Cardiac septum (tissue), 1 donor: ENCODE results near the gene PPARA. TPM values are rescaled to one million over a fixed set of nuclear protein-coding genes. Genes with fewer than 3 reads are reported as not detected.
"Not testable (repeated sequence)": the region's sequence is repeated elsewhere in the genome, so short reads cannot be mapped to it uniquely, and the experiment has no call there.

ENCODE experiments used
- DNase-seq: peaks from one replicate; pipeline ENCODE4 v3.0.0-alpha.2; 2020; ENCODE audit warnings: low spot score
- intact Hi-C: fragments of 100-400 bp; cut with DNase I; formaldehyde crosslinking; loops from one replicate; pipeline ENCODE4 v1.14.0; 2022
- total RNA-seq: library from RNA; stranded (reverse); fragmentation: NEBNext Ultra II Directional; extraction: Animal tissue kit (Norgen Biotek cat#: 25700); gene quantifications from one replicate; pipeline ENCODE4 v1.2.1, GENCODE V29; 2021
- donor health status: DM: no; HTN: no; CAD: no.

PPARA gene
- total RNA-seq, 1 donor from 2014 or later = 78.8 TPM

DNA sequence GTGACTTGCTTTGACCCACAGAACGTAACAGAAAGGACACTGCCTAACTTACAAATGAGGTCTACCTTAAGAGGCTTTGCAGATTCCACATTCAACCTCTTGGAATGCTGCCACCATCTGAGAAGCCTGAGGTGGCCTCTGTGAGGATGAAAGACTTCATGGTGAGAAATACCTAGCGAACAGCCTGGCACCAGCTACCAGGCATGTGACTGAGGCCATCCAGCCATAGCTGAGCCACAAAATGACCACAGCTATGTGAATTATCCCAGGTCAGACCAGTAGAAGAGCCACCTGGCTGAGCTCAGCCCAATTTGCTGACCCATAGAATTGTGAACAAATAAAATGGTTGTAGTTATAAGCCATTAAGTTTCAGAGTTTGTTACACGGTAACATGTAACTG, 37.5 kb downstream of the PPARA start:
- intact Hi-C loops = no loop called here
- no peak for DNase-seq

- DNase-seq = no peak
- intact Hi-C loops = no loop called here
These were observed 42.1 kb downstream of the PPARA start for GRCh38 chr22:46192210-46192993.

DNA sequence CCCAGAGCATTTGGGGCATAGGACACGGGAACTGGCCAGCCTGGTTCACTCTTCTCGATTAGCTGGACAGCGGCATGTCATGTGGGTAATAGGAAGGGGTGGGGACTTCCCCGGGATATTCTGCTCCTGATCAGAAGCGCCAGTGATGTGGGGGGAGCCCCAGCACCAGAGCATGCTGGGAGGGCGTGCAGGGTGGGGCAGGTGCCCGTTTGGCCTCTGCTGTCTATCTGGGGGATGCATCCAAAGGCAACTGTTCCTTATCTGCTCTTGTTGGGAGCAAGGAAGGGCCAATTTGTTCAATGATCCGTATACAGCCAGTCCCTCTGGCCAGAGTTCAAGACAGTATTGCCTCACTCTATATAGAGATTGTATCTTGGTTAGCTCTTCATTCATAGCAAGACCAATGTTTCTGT, 43.6 kb downstream of the PPARA start:
- no peak for DNase-seq
- intact Hi-C loops = no loop called here

DNA sequence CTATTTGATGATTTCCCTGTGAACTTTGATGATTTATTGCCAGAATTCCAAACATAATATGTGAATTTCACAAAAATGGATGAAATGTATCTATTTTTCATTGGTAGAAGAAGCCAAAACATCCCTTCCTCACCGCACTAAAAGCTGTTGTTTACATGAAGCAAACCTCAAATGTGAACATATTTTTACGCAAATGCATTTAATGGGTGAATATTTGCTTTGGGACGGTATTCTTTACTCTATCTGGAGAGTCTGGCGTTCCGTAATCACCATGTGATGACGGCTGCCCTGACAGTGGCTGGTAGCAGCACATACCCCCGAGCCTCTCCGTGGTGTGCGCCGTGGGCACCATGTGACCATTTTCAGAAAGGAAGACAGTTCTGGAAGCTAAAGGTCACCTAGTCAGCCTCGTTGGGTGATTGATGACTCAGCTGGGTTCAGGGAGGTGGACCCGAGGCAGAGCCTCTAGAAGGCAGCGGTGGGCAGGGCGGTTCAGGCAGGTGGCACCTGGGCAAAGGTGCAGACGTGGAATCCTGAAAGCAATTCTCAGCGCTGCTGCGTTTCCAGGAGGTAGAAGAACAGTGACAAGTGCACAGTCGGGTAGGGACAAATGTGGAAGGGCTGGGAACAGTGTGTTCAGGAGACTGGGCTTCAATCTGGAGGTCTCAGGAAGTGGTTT, 45.3 kb downstream of the PPARA start:
- intact Hi-C loops = no loop called here

GRCh38 chr22:46196278-46196677, 46.0 kb downstream of the PPARA start:
- intact Hi-C loops = no loop called here
- no peak for DNase-seq

More for the DNA sequence above, 45.3 kb downstream of the PPARA start:
- no peak for DNase-seq

GRCh38 chr22:46198274-46198673, 47.9 kb downstream of the PPARA start:
- intact Hi-C loops = no loop called here
- no peak for DNase-seq

- intact Hi-C loops, DNase-seq: not testable (repeated sequence)
These were observed 48.5 kb downstream of the PPARA start for GRCh38 chr22:46198806-46199205.

DNA sequence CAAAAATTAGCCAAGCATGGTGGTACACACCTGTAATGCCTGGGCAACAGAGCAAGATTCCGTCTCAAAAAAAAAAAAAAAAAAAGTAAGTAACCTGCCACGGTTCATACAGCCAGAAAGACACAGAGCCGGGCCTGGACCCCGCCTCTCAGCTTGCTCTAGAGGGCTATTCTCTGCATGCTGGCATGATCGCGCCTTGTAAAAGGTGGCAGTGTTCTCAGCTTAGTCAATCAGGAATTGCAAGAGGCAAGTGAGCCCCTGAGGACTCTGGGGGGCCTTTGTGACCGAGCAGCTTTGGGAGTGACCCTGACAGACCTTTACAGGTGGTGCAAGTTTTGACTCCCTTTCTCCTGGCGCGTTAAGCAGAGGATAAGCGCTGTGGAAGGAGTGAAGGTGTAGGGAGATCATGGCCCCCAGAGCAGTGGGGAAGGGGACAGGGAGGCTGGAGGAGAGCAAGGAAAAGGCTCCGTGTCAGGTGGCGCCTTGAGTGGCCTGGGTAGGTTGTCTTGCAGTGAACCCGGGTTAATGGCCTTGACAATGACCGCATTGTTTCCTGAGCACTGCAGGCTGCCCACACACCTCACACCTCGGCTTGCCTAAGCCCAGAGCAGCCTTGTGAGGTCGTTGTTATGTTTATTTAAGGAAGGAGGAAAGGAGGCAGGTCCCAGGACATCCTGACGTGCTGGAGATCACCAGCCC, 50.9 kb downstream of the PPARA start:
- intact Hi-C loops = no loop called here
- DNase-seq = no peak

DNA sequence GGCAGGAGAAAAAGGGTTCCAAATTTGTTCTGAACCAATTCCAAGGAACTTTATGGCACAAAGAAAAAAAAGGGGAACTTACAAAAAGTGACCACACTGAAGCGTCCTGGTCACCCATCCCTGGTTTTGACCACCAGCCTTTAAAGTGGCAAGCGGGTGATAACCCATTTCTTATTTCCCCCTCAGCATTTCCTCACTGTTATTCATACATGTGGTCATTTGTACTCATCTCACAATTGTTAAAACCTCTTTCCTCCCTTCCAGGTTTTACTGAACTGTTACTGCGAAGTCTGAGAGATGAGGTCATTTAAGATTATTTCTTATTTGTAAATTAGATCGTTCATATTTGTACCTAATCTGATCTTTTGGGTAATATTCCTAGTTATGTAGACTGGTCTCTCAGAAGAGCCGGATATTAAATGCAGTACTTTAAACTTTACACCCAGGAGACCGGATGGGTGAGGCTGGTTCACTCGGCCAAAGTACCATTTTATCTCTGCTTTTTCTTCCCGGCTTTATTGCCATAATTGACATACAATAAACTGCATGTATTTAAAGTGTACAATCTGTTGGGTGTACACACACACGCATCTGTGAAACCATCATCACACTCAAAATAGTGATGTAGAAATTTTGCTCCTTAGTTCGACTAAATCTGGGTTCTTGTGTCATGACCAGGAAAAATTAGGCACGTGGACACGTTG, 52.7 kb downstream of the PPARA start:
- DNase-seq = no peak
- intact Hi-C loops = no loop called here

DNA sequence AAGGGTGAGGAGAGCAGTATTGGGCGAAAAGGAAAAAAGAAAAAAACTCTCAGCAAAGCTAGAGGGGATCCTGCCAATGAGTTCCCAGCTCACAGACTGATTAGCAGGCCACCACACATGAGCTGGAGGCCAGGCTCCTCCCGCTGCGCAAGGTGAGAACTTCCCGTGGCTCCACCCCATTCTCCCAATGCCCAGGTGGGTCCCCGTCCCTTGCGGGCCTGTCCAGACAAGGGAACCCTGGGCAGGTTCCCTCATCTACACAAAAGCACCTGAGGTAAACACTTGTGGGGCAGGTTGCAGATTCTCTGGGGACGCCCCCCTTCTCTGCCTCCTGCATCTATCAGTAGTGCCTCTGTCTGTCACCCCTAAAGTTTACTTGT, 53.3 kb downstream of the PPARA start:
- no peak for DNase-seq
- intact Hi-C loops = no loop called here

GRCh38 chr22:46209262-46209661, 58.9 kb downstream of the PPARA start:
- intact Hi-C loops = no loop called here
- no peak for DNase-seq

DNA sequence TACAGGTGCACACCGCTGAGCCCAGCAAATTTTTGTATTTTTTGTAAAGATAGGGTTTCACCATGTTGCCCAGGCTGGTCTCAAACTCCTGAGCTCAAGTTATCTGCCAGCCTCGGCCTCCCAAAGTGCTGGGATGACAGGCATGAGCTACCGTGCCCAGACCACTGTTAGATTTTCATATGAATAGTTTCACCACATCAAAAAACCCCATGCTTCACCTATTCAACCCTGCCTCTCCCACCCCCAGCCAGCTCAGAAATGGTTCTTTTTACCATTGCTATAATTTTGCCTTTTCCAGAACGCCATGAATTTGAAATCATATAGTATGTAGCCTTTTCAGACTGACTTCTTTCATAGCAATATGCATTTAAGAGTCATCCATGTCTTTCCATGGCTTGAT, 61.9 kb downstream of the PPARA start:
- intact Hi-C loops = no loop called here
- DNase-seq = no peak

DNA sequence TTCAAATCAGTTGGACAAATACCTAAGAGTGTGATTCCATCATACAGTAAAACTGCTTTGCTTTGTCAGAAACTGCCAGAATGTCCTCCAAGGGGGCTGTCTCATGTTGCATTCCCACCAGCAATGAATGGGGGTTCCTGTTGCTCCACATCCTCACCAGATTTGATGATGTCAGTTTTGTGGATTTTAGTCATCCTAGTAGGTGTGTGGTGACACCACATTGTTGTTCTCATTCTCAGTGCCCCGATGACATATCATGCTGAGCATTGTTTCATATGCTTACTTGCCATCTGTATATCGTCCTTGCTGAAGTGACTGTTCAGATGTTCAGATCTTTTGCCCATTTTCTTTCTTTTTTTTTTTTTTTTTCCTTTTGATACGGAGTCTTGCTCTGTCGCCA, 62.7 kb downstream of the PPARA start:
- intact Hi-C loops = no loop called here
- DNase-seq = no peak

DNA sequence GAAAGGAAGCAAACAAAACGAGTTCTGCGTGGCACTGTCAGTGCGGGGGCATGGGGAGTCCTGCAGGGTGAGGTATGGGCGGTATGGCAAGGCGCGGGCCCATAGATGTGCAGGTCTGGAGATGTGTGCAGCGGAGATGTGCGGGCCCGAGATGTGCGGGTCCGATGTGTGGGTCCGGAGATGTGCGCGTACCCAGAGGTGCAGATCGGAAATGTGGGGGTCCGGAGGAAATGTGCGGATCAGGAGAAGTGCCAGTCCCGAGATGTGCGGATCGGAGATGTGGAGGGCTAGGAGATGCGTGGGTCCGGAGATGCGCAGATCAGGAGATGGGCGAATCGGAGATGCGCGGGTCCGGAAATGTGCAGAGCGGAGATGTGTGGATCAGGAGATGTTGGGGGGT, 63.8 kb downstream of the PPARA start:
- no peak for DNase-seq
- intact Hi-C loops = no loop called here

- no peak for DNase-seq
- intact Hi-C loops = no loop called here
These were observed 64.3 kb downstream of the PPARA start for GRCh38 chr22:46214616-46215015.

DNA sequence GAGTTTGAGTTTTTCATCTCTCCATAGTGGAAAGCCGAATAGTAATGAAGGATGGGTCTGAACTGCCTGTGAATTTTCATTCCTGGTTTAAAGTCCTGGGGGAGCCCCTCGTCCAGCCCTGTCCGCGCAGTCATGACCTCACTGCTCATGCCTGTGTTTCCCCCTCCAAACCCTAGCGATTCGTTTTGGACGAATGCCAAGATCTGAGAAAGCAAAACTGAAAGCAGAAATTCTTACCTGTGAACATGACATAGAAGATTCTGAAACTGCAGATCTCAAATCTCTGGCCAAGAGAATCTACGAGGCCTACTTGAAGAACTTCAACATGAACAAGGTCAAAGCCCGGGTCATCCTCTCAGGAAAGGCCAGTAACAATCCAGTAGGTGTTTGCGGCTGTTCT, 69.3 kb downstream of the PPARA start:
- intact Hi-C loops = no loop called here
- no peak for DNase-seq

DNA sequence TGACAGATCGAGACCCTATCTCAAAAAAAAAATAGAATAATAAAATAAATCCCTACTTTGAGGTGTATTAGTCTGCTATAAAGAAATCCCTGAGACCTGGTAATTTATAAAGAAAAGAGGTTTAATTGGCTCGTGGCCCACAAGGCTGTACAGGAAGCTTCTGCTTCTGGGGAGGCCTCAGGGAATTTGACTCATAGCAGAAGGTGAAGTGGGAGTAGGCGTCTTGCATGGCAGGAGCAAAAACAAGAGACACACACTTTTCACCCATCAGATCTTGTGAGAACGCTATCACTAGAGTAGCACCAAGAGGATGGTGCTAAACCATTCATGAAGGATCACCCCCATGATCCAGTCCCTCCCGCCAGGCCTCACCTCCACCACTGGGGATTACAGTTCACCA, 70.6 kb downstream of the PPARA start:
- intact Hi-C loops = no loop called here
- no peak for DNase-seq

- no peak for DNase-seq
- intact Hi-C loops = no loop called here
These were observed 73.9 kb downstream of the PPARA start for GRCh38 chr22:46224044-46224897.

GRCh38 chr22:46224898-46225290, 74.6 kb downstream of the PPARA start:
- DNase-seq = no peak
- intact Hi-C loops = no loop called here
